Upper lobe of left lung (tissue), 6 donors: ENCODE measurements around the gene NRDE2. TPM values are rescaled to one million over a fixed set of nuclear protein-coding genes. Genes with fewer than 3 reads are reported as not detected.
A peak's percentile ranks its signal among the peaks of the same experiment; 100 is the strongest.

Source experiments
- ATAC-seq, 2 donors: fragments of 200-7000 bp; cut with Tn5 transposase; one replicate each; pipeline ENCODE4 v1.9.1; 2022; ENCODE audit warnings: mild to moderate bottlenecking in 2 of 2, moderate library complexity in 2 of 2; ENCODE audit not compliant: low FRiP score in 2 of 2
- DNase-seq, 2 donors: peaks; one replicate each; pipeline ENCODE4 v3.0.0-alpha.2; 2019 to 2020
- H3K27ac ChIP-seq, 4 donors: fragments of 200-600 bp; sonication (generic); one replicate each; pipeline ENCODE4 v1.5.1; 2016 to 2019
- H3K27me3 ChIP-seq, 4 donors: fragments of 200-600 bp; sonication (generic); one replicate each; pipeline ENCODE4 v1.5.1; 2017 to 2019
- H3K36me3 ChIP-seq, 4 donors: fragments of 200-600 bp; sonication (generic); one replicate each; pipeline ENCODE4 v1.5.1; 2016 to 2019
- H3K4me1 ChIP-seq, 4 donors: fragments of 200-600 bp; sonication (generic); one replicate each; pipeline ENCODE4 v1.5.1; 2018 to 2019
- H3K4me3 ChIP-seq, 4 donors: fragments of 200-600 bp; sonication (generic); one replicate each; pipeline ENCODE4 v1.5.1; 2017 to 2019; ENCODE audit warnings: mild to moderate bottlenecking in 2 of 4, moderate library complexity in 1 of 4
- H3K9me3 ChIP-seq, 4 donors: fragments of 200-600 bp; sonication (generic); one replicate each; pipeline ENCODE4 v1.5.1; 2018 to 2019
- EP300 ChIP-seq, 4 donors: sonication (generic); formaldehyde crosslinking; IDR thresholded peaks; one replicate each; pipeline ENCODE4 v1.5.1; 2017; ENCODE audit warnings: antibody characterized with exemption in 4 of 4, control low read depth in 2 of 4
- POLR2A ChIP-seq, 4 donors: fragments of 450-650 bp; IDR thresholded peaks; one replicate each; pipeline ENCODE4 v1.5.1; 2016 to 2017; ENCODE audit warnings: antibody characterized with exemption in 4 of 4, mild to moderate bottlenecking in 2 of 4
- POLR2AphosphoS5 ChIP-seq, 2 donors: sonication (generic); formaldehyde crosslinking; IDR thresholded peaks; one replicate each; pipeline ENCODE4 v1.5.1; 2017; ENCODE audit warnings: antibody characterized with exemption in 2 of 2
- WGBS, 2 donors: methylation state at CpG; one replicate each; pipeline ENCODE4 v1.1.5; 2017 to 2018; 5-methylcytosine and 5-hydroxymethylcytosine counted together
- total RNA-seq, 6 donors: library from RNA; depleted of rRNA in 4 of 6; stranded (reverse); fragments of >200 nt in 4 of 6; gene quantifications; one replicate each; pipeline versions ENCODE4 v1.1.0 to v1.2.1, GENCODE V29; 2016 to 2021
- TF ChIP-seq, protein P1 (sequence below), 6 experiments: fragments of 450-650 bp in 4 of 6; fragments of 200-600 bp in 2 of 6; sonication (generic) in 2 of 6; IDR thresholded peaks; one replicate each; pipeline ENCODE4 v1.5.1; 2016 to 2019; ENCODE audit warnings: antibody characterized with exemption in 6 of 6
- donor health status: DM: no; HTN: no; CAD: no; lungs with moderate emphysema.
- donor health status: DM: no; HTN: yes; CAD: no; lungs with severe emphysema.

Gene NRDE2
- total RNA-seq, 6 donors from 2014 or later: 12.0 to 51.3 (median 20.3) TPM

DNA sequence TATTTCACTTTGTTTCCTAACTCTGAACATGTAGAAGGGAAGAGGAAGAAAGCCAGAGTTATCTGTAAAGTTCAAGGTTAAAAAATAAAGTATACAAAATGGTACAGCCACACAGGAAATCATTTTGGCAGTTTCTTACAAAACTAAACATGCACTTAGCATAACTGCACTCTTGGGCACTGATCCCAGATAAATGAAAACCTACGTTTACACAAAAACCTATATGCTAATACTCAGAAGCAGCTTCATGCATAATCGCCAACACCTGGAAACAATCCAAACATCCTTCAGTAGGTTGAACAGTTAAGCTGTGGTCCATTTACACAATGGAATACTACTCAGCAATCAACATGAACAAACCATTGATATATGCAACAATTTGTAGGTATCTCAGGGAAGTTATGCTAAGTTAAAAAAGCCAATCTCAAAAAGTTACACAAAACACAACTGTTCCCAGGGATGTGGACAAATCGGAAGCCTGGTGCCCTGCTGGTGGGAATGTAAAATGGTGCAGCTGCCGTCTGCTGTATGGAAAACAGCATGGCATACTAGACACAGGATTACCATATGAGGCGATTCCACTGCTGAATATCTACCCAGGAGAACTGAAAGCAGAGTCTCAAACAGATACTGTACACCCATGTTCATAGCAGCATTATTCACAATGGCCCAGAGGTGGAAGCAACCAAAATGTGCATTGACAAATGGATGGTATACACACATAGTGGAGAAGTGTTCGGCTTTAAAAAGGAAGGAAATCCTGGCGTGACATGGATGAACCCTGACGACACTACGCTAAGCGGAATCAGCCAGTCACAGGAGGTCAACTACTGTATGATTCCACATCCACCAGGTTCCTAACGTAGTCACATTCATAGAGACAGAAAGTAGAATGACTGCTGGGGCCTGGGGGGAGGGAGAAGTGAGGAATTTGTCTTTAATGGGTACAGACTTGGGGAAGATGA lies 37.7 kb downstream of the NRDE2 start:
- DNase-seq (no peak), ATAC-seq (no peak)
- H3K27me3 ChIP-seq: no peaks in the 10 kb centered on the region
- H3K27ac ChIP-seq: no peak overlapping the region
- peaks cover 4 to 79% (median 33%) of the 10 kb centered on the region in 4 donors for H3K36me3 ChIP-seq
- WGBS, 2 donors: 85 to 86% methylated on average over 11 of the region's 11 CpGs
- H3K4me3 ChIP-seq: no peak overlapping the region
- peaks cover 0 to 2% (median under 1%) of the 10 kb centered on the region in 4 donors for H3K4me1 ChIP-seq
- no peaks in the 10 kb centered on the region for H3K9me3 ChIP-seq
- TF ChIP-seq POLR2A (IDR thresholded peaks at IDR 0.05): no peak
- TF ChIP-seq POLR2AphosphoS5 (IDR thresholded peaks at IDR 0.05): no peak
- no peak for TF ChIP-seq EP300 (IDR thresholded peaks at IDR 0.05)
- TF ChIP-seq, protein P1, sequence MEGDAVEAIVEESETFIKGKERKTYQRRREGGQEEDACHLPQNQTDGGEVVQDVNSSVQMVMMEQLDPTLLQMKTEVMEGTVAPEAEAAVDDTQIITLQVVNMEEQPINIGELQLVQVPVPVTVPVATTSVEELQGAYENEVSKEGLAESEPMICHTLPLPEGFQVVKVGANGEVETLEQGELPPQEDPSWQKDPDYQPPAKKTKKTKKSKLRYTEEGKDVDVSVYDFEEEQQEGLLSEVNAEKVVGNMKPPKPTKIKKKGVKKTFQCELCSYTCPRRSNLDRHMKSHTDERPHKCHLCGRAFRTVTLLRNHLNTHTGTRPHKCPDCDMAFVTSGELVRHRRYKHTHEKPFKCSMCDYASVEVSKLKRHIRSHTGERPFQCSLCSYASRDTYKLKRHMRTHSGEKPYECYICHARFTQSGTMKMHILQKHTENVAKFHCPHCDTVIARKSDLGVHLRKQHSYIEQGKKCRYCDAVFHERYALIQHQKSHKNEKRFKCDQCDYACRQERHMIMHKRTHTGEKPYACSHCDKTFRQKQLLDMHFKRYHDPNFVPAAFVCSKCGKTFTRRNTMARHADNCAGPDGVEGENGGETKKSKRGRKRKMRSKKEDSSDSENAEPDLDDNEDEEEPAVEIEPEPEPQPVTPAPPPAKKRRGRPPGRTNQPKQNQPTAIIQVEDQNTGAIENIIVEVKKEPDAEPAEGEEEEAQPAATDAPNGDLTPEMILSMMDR (IDR thresholded peaks at IDR 0.05): no peak

DNA sequence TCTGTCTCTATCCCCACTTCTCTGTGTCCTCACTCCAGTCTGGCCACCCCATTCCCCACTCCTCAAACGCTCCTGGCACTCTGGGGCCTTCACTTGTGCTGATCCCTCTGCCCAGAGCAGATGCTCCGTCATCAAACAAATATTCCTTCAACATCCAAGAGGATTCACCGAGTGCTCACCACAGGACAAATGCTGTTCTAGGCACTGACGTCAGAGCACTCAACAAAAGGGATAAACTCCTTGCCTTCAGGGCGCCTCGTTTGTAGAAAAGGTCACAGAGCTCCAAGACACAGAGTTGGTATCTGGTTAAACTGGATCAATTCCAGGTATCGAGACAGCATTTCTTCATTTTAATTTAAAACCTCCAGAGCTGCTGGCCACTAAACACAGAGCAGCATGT lies 40.0 kb downstream of the NRDE2 start:
- no peak overlapping the region for H3K27ac ChIP-seq
- H3K4me1 ChIP-seq: peaks cover 0 to 8% (median 3%) of the 10 kb centered on the region in 4 donors
- no peak for ATAC-seq
- DNase-seq: no peak
- TF ChIP-seq POLR2A (IDR thresholded peaks at IDR 0.05): no peak
- no peak for TF ChIP-seq EP300 (IDR thresholded peaks at IDR 0.05)
- H3K36me3 ChIP-seq: peaks cover 16 to 86% (median 47%) of the 10 kb centered on the region in 4 donors
- no peak overlapping the region for H3K4me3 ChIP-seq
- 91 to 95% methylated on average over 7 of the region's 7 CpGs for WGBS, 2 donors
- H3K27me3 ChIP-seq: no peaks in the 10 kb centered on the region
- no peaks in the 10 kb centered on the region for H3K9me3 ChIP-seq

DNA sequence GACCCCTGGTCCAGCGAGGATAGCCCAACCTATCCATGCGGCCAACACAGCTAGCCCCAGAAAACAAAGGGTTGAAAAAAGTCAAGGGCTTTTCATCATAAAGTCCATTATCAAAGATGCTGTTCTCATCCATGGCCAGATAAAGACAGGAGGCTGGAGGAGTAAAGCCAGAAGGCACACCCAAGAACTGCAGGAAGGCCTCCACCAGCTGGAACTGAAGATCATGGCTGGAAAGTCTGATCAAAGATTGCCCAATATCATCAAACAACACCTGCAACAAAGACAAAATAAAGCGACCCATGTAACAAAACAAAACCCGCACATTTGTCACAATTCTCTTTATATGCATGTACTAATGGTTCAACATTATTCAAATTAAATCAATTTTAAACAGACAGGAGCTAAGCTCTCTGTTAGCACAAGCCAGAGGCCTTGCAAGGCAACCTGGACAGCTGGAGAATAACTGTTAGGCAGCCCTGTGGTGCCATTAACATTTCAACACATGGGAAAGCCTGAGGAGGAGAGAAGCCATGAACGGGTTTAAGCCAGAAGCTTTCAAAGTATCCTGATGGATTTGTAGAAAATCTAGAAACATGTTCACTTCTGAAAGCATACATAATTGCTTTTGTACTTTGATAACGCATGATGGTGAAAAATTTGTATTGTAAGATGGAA lies 41.3 kb downstream of the NRDE2 start:
- Histone ChIP-seq H3K9me3 (no peaks in the 10 kb centered on the region), H3K36me3 (peaks cover 23 to 85% (median 49%) of the 10 kb centered on the region in 4 donors), H3K4me1 (peaks cover 0 to 8% (median 3%) of the 10 kb centered on the region in 4 donors), H3K27me3 (no peaks in the 10 kb centered on the region), H3K4me3 (no peak overlapping the region), H3K27ac (no peak overlapping the region)
- TF ChIP-seq POLR2A (IDR thresholded peaks at IDR 0.05) (no peak), EP300 (IDR thresholded peaks at IDR 0.05) (no peak), POLR2AphosphoS5 (IDR thresholded peaks at IDR 0.05) (no peak)
- TF ChIP-seq, protein P1 (IDR thresholded peaks at IDR 0.05): no peak
- 91 to 95% methylated on average over 6 of the region's 6 CpGs for WGBS, 2 donors
- DNase-seq (no peak), ATAC-seq (no peak)

DNA sequence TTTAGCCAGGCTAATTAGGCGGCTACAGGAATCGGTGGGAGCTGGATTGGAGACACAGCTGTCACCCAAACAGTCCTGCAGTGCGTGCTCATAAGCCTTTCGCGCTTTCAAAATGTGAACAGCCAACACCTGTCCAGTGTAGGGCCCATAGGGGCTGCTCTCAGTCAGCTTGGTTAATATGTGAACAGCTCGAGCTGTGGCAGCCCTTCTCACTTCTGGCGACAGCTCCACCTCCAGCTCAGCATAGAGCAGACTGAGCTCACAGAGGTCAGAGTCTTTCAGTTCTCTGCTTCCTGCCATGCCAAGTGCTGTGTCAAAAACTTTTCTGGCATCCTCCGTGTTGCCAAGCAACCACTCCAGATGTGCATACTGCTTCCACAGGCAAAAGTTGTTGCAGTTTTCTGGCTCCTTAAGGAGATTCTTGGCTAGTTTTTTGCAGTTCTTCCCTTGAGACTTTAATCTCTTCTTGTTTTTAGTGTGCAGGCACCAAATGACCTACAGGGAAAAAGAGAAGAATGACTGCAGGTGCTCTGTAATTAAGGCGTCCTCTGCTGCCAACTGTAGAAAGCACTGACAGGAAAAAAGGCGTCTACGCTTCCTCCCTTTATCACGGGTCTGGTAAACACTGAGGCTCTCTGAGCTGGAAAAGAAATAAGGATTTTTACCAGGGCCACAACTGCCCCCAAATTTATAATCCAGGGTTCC lies 42.9 kb downstream of the NRDE2 start:
- DNase-seq (no peak), ATAC-seq (no peak)
- TF ChIP-seq, protein P1 (IDR thresholded peaks at IDR 0.05): no peak
- TF ChIP-seq EP300 (IDR thresholded peaks at IDR 0.05) (no peak), POLR2A (IDR thresholded peaks at IDR 0.05) (no peak), POLR2AphosphoS5 (IDR thresholded peaks at IDR 0.05) (no peak)
- Histone ChIP-seq H3K4me3 (no peak overlapping the region), H3K27me3 (no peaks in the 10 kb centered on the region), H3K4me1 (peaks cover 0 to 8% (median 3%) of the 10 kb centered on the region in 4 donors), H3K9me3 (no peaks in the 10 kb centered on the region), H3K36me3 (peaks cover 23 to 89% (median 49%) of the 10 kb centered on the region in 4 donors), H3K27ac (peak overlapping the region in 2 of 4 donors; percentile 0 to 69)
- 61 to 77% methylated on average over 12 of the region's 12 CpGs for WGBS, 2 donors
